Panc1 (cell line): ENCODE measurements around the gene C1QTNF4.

Source experiments
- CTCF ChIP-seq: fragments of 450-650 bp; IDR thresholded peaks from 2 replicates; pipeline ENCODE4 v1.5.1; 2017; ENCODE audit warnings: mild to moderate bottlenecking
- POLR2AphosphoS5 ChIP-seq: IDR thresholded peaks from 2 replicates; pipeline ENCODE4 v1.6.1; 2012; ENCODE audit warnings: mild to moderate bottlenecking, low read depth, low read length, moderate library complexity
- REST ChIP-seq, 2 experiments: IDR thresholded peaks; 2 replicates each; pipeline ENCODE4 v1.6.1; 2011 to 2012; ENCODE audit warnings: low read depth in 2 of 2, control low read depth in 1 of 2, low read length in 1 of 2, mild to moderate bottlenecking in 1 of 2, moderate library complexity in 1 of 2; ENCODE audit not compliant: insufficient read depth in 1 of 2

- TF ChIP-seq REST (IDR thresholded peaks at IDR 0.05; ENCODE audit: insufficient read depth in 1 of 2, low read depth in 2 of 2, low read length in 1 of 2) (no peak), CTCF (no peak), POLR2AphosphoS5 (no peak)
These were observed 13.2 kb upstream of the C1QTNF4 start for GRCh38 chr11:47607380-47607779.
